GM19099 (cell line): ENCODE results near the gene ZNF532.

Experiments
- POLR2A ChIP-seq: IDR thresholded peaks from 3 replicates; pipeline ENCODE4 v1.6.1; 2011; ENCODE audit warnings: low read depth; ENCODE audit not compliant: insufficient read length; ENCODE audit errors: extremely low read depth

ZNF532 gene

DNA sequence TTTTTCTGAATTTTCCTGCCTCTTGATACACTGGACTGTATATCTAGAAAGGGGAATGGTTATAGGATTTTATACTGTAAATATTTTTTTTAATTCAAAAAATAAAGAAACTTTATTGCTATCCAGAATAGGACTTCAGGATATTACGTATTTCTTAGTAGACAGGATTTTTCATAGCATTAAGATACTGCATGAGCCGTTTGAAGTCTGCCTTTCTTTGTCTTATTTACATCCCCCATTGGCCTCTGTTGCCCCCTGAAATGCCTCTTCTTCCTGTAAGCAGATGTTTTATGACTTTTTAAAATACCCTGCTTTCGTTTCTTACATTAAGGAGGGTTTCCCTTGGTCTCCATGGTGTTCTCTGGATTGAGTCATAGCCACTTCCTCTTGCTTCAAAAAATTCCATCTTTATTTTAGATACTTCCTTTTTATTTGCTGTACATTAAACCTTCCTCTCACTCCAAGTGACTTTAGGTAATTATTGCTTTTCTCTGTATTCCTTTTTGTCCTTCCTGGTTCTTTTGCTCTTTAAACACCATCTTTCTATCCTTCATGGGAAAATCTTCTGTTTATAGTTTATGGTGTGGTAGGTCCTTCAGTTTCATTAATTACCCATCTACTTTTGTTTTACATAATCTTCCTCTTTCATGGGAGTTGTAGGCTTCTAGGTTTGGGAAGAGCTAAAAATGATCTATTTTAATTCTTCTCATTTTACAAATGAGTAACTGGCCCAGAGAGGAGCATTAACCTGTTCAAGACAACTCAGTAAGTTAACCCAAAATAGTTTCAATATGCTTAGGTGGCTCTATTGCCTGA is 72.6 kb downstream of the ZNF532 start:
- no peak for TF ChIP-seq POLR2A

DNA sequence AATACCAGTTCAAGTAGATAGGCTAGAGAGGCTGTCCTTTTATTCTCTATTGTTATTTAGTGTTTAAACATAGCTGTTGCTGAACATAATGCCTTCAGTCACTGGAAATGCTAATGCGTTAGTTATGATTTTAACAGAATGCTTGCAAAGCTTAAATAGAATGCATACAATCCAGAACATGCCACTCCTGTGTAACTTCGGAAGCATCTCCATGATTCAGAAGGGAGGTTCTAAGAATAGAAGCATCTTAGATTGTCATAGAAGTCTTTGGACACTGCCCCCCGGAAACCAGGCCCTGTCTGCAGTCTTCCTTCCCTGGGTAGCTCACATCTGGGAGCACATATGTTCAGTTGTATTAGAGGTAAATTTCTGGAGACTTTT is 73.2 kb downstream of the ZNF532 start:
- no peak for TF ChIP-seq POLR2A

DNA sequence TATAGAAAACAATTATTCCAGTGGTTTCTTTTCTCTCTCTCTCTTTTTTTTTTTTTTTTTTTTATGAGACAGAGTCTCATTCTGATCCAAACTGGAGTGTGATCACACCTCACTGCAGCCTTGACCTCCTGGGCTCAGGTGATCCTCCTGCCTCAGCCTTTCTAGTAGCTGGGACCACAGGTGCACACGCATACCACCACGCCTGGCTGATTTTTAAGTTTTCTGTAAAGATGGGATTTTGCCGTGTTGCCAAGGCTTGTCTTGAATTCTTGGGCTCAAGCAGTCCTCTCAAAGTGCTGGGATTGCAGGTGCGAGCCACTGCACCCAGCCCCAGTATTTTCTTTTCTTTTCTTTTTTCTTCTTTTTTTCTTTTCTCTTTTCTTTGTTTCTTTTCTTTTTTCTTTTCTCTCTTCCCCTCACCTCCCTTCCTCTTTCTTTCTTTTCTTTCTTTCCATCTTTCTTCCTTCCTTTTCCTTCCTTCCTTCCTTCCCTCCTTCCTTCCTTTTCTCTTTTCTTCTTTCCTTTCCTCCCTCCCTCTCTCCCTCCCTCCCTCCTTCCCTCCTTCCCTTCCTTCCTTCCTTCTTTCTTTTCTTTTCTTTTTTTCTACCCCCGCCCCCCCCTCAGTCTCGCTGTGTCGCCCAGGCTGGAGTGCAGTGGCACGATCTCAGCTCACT is 76.9 kb downstream of the ZNF532 start:
- TF ChIP-seq POLR2A: no peak

DNA sequence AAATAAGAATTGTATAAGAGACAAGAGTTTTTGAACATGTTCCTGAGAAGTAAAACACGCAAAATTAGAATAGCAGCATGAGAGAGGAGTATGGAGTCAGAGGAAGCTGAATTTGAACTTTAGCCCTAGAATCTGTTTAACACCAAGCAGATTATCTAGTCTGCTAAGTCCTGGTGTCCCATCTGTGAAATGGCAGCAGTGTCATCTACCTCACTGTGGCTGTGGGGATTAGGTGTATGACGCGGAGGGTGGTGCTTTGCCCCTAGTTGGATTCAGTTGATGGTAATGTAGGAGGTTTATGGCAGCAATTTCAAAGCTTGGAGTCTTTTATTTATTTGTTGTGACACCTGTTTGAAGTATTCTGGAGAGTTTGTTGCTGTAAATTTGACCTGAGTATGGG is 79.2 kb downstream of the ZNF532 start:
- TF ChIP-seq POLR2A: no peak

DNA sequence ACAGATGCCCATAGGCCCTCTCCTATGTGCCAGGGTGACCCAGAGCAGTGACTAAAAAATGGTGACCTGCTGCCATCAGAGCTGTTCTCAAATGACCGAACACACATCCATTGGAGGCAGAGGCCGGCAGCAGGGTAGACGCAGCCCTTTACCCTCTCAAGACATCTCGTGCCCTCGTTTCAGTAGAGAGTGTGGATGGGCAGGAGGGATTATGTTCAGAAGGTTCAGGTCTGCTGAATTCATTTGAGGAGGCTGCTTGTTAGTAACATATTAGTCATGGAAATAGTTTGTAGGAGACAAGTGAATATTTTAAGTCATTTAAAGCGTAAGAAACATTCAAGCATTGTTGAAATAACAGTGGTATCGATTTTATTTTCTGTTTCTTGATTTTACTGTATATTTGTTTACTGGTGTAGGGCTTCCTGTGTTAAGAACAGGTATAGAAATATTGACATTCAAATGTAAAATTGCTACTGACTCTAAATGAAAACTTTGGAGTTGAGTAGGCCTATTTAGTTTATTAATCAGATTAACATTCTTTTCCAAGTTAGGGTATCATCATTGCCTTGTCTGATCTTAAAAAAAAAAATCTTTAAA is 82.6 kb downstream of the ZNF532 start:
- TF ChIP-seq POLR2A: peak; percentile 44

DNA sequence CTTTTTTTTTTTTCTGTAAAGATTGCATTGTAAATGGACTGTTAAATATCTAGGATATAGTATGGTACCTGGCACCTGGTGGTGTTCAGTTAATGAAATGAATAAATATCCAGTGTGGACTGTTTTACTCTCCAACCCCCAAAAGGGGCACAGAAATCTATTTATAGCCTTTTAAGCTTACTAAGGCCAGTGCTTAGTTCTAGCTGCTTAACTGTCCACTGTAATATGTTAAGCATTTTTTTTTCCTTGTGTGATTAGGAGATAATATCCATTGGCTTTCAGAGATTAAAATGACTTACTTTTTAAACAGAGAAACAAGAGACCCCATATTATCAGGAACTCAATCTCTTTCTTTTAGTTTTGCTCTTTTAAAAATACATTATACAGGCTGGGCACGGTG is 84.4 kb downstream of the ZNF532 start:
- no peak for TF ChIP-seq POLR2A

DNA sequence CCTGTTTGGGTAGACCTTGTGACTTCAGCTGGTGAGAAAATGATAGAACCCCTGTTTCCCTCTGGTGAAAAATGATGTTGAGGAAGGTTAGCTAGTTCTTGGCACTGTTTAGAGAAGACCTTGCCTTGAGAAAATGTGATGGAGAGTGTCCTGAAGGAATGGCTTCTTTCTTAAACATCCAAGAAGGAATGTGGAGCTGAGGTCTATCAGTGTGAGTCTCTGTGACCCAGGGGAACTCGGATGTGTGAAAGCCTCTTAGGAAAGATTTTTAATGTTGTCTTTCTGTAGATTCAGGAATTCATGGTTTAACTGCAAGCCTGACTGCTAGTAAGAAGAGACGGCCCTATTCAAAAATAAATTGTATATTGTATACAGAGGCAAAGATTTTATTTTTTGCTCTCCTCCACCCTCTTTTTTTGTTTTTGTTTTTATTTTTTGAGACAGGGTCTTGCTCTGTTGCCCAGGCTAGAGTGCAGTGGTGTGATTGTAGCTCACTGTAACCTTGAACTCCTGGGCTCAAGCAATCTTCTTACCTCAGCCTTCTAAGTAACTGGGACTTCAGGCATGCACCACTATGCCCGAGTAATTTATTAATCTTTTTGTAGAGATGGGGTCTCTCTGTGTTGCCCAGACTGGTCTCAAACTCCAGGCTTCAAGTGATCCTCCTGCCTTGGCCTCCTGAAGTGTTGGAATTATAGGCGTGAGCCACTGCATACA is 87.5 kb downstream of the ZNF532 start:
- no peak for TF ChIP-seq POLR2A

DNA sequence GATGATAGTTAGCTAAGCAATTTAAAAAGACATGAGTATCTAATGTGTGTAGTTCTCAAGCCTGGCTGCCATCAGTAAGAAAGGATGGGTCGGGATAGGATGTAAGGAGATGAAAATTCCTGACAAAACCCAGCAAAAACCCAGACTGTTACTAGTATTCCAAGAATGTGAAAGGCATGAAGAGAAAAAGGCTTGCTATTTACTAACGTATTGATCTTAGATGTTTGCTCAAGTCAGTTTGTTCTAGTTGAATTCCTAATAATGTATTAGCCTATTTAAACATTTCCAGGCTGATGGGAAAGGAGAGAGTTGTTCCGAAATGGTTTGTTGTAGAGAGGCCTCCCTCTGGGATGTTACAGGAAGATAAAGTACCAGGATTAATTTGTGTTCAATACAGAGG is 88.2 kb downstream of the ZNF532 start:
- no peak for TF ChIP-seq POLR2A

DNA sequence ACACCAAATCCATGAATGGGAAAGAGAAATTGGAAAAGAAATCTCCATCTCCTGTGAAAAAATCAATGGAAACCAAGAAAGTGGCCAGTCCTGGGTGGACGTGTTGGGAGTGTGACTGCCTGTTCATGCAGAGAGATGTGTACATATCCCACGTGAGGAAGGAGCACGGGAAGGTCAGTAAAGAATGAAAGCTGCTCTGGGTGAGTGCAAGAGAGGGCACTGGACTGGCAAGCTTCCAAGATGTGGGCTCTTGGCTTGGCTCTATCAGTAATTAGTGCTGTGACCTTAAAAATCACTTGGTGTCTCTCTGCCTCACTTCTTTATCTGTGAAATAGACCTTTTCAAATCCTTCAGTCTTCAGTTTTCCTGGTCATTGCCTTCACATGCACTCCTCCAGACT is 89.0 kb downstream of the ZNF532 start:
- TF ChIP-seq POLR2A: no peak

DNA sequence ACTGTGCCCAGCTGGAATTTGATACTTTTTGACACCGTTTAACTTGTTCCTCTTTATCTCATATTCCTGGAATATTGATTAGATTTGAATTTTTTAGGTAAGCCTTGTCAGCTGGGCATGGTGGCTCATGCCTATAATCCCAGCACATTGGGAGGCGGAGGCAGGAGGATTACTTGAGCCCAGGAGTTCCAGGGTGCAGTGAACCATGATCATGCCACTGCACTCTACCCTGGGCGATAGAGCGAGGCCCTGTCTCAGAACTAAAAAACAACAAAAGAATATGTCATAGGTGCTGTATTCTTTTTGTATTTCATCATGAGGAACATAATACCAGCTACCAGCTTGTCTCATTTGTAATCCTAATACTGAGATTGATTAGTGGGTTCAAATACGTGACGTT is 90.3 kb downstream of the ZNF532 start:
- no peak for TF ChIP-seq POLR2A

DNA sequence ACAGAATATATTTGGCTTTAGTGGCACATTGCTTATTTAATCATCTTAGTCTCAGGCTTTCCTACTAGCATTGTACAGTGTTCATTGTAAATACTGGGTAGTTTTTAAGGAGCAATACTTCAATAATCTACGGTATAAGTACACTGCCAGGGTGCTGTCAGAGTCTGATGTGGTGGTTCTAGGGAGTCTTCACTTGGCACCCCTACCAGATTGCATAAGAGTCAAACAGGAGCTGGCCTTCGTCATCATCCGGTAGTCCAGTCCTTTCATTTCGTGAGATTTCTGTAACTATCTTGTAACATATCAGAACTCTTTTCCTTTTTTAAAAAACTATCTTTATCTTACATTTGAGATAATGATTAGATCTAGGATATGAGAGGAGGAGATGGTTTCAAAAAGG is 91.1 kb downstream of the ZNF532 start:
- no peak for TF ChIP-seq POLR2A

DNA sequence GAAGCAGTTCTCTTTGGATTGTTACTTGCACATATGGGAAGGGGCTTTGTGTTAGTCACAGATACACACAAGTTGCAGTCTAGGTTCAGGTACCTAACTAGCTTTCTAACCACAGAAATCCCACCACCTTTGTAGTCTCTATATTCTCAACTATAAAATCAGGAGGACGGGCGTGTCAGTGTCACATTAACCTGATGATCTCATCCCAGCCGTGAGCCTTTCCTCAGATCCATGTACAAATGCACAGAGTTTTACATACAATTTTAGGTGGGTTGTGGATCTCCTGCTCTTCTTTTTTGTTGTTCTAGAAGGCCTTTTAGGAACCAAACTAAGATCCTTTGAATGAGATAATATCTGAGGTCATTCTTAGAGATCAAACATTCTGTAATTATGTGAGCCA is 94.0 kb downstream of the ZNF532 start:
- no peak for TF ChIP-seq POLR2A

DNA sequence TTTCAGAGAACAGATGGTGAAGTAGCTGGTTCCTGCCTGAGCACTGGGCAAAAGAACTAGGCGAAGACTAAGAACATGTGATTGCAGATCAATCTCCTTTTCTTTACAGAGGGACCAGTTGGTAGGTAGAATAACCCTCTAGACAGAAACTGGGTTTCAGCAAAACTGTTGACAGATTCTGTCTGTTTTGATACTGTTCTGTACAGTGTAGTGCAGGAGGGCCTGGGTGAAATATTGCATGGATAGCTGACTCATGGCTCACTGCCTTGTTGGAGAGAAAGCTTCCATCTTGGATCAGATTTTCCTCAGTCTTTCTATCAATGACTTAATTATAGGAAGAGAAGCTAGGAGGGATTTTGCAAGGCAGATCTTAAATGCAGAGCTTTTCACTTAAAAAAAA is 95.8 kb downstream of the ZNF532 start:
- no peak for TF ChIP-seq POLR2A

DNA sequence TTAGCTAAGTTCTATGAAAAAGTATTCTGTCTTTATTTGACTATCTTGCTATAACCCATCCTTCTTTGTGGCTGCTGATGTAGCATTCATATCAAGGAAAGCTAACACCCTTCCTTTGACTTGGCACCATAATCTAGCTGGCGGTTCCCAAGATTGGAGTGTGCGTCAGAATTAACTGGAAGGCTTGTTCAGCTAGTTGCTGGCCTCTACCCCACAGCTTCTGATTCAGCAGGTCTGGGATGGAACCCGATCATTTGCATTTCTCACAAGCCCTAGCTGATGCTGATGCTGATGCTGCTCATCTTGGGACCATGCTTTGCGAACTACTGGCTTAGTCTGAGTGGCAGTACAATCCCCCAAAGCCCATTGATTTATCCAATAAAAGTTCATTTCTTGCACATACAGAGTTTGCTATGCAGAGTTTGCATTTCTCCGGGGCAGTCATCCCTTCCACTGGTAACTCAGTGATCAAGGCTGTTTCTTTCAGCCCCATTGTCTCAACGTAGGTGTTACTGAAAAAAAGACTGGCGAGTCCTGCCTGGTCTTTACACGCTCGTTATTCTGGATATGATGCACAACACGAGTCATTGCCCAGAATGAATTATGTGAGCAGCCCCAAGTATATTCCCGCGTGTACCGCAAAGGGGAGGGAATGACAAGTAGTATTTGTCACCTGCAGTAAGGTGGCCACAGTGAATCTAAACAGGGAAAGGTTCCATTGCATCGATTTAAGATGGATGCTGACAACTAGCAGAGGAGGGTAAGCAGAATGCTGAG is 96.5 kb downstream of the ZNF532 start:
- no peak for TF ChIP-seq POLR2A

DNA sequence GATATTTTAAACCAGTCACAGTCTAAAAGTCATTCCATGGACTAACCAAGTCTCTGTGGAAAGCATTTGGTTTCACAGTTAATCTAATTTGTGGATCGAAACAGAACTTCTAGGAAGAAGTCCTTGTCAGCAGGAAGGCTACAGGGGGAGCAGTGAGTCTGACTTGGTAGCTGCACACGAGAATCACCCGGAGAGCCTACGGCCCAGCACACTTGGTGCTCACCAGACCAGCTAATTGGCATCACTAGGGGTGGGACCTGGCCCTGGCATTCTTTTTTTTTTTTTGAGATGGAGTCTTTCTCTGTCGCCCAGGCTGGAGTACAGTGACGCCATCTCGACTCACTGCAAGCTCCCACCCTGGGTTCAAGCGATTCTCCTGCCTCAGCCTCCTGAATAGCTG is 97.7 kb downstream of the ZNF532 start:
- no peak for TF ChIP-seq POLR2A
